K562 (cell line): ENCODE results near the gene NMT2. TPM values are rescaled to one million over a fixed set of nuclear protein-coding genes. Genes with fewer than 3 reads are reported as not detected.

ENCODE experiments used
- ATAC-seq: fragments of 200-7000 bp; cut with Tn5 transposase; 3 replicates; pipeline ENCODE4 v1.9.1; 2020; ENCODE audit warnings: moderate library complexity
- BruUV-seq: library from RNA; stranded (reverse); fragments of 400-500 nt; replicated peaks from 2 replicates; lab custom pipeline; 2021; lab: Mats Ljungman, UMichigan
- CTCF ChIA-PET: fragments of 300-600 bp; formaldehyde crosslinking; extraction: SDS; loops from one replicate; lab custom pipeline; 2021; ENCODE audit warnings: low intra/inter-chr PET ratio; lab: Yijun Ruan, JAX
- POLR2A ChIA-PET: fragments of 300-600, 350-650 bp; sonication (Branson Sonifier 250); formaldehyde crosslinking; extraction: SDS; loops from one replicate; lab custom pipeline; 2021; ENCODE audit warnings: antibody characterized with exemption, inconsistent platforms; lab: Yijun Ruan, JAX
- DNase-seq, 4 experiments: peaks; one replicate each; pipeline versions ENCODE4 v3.0.0 to v3.0.0-alpha.2; 2011 to 2018; ENCODE audit warnings: low spot score in 3 of 4, mixed read lengths in 3 of 4; ENCODE audit errors: extremely low read depth in 1 of 4
- FAIRE-seq: peaks from 2 replicates; lab custom pipeline; 2011; peaks lifted over from hg19 to GRCh38; lab: Jason Lieb, UNC
- H2AFZ ChIP-seq: 2 replicates; pipeline ENCODE4 v1.6.0; 2011; ENCODE audit warnings: low read depth, low read length, control low read depth, inconsistent platforms
- H3K27ac ChIP-seq: fragments of 200-600 bp; 3 replicates; pipeline ENCODE4 v1.8.0; 2011; ENCODE audit warnings: low read depth, mild to moderate bottlenecking, control low read depth, inconsistent platforms, low read length, moderate library complexity, mixed read lengths; ENCODE audit errors: extremely low read depth
- H3K27me3 ChIP-seq, 2 experiments: fragments of 300-600 bp in 1 of 2; 2 replicates in 1 of 2; 3 replicates in 1 of 2; pipeline versions ENCODE4 v1.6.0 to v1.8.0; 2011; ENCODE audit warnings: inconsistent platforms in 2 of 2, low read length in 2 of 2, mild to moderate bottlenecking in 1 of 2, mixed read lengths in 1 of 2, moderate library complexity in 1 of 2; ENCODE audit not compliant: control insufficient read depth in 2 of 2, insufficient read depth in 2 of 2
- H3K36me3 ChIP-seq: fragments of 300-600 bp; 3 replicates; pipeline ENCODE4 v1.8.0; 2011; ENCODE audit warnings: mild to moderate bottlenecking, low read length, inconsistent platforms; ENCODE audit not compliant: control insufficient read depth, insufficient read depth
- H3K4me1 ChIP-seq, 2 experiments: fragments of 200-600 bp in 1 of 2; replicated peaks in 1 of 2; 2 replicates in 1 of 2; 3 replicates in 1 of 2; pipeline versions ENCODE4 v1.5.1 to v1.8.0; 2011; ENCODE audit warnings: inconsistent platforms in 2 of 2, low read length in 2 of 2, mild to moderate bottlenecking in 1 of 2, mixed read lengths in 1 of 2, moderate library complexity in 1 of 2; ENCODE audit not compliant: control insufficient read depth in 2 of 2, insufficient read depth in 2 of 2
- H3K4me2 ChIP-seq: 2 replicates; pipeline ENCODE4 v1.6.1; 2011; ENCODE audit warnings: low read length, control low read depth, inconsistent platforms, mixed read lengths; ENCODE audit not compliant: insufficient read depth
- H3K4me3 ChIP-seq: fragments of 200-600 bp; sonication (generic), shearing (Covaris generic); 2 replicates; pipeline ENCODE4 v1.5.1; 2016; ENCODE audit warnings: control low read depth, inconsistent platforms
- H3K79me2 ChIP-seq: fragments of 200-600 bp; 3 replicates; pipeline ENCODE4 v1.8.0; 2011; ENCODE audit warnings: low read length, inconsistent platforms; ENCODE audit not compliant: control insufficient read depth, insufficient read depth
- H3K9ac ChIP-seq, 2 experiments: 2 replicates each; pipeline versions ENCODE4 v1.6.0 to v1.6.1; 2011; ENCODE audit warnings: low read depth in 2 of 2, low read length in 2 of 2, control low read depth in 1 of 2, inconsistent platforms in 1 of 2, mild to moderate bottlenecking in 1 of 2, mixed read lengths in 1 of 2; ENCODE audit not compliant: insufficient read depth in 1 of 2
- H3K9me1 ChIP-seq: one replicate; pipeline ENCODE4 v1.6.0; 2011; ENCODE audit warnings: inconsistent platforms, mild to moderate bottlenecking, low read length, moderate library complexity; ENCODE audit not compliant: control insufficient read depth, insufficient read depth
- H3K9me3 ChIP-seq: replicated peaks from 2 replicates; pipeline ENCODE4 v1.5.1; 2011; ENCODE audit warnings: low read depth, low read length, inconsistent platforms; ENCODE audit not compliant: control insufficient read depth, insufficient read depth
- H4K20me1 ChIP-seq: replicated peaks from 2 replicates; pipeline ENCODE4 v1.6.1; 2011; ENCODE audit warnings: low read length, inconsistent platforms, mixed read lengths; ENCODE audit not compliant: control insufficient read depth, insufficient read depth
- ATF1 ChIP-seq, 2 experiments: fragments of 450-650 bp in 1 of 2; IDR thresholded peaks; 2 replicates each; pipeline ENCODE4 v1.6.1; 2016; ENCODE audit warnings: missing compliant biosample characterization in 1 of 2, missing genetic modification characterization in 1 of 2
- ATF7 ChIP-seq: fragments of 450-650 bp; IDR thresholded peaks from 2 replicates; pipeline ENCODE4 v1.7.1; 2014; ENCODE audit warnings: mild to moderate bottlenecking, moderate library complexity
- FUS ChIP-seq: fragments of 200-400 bp; formaldehyde crosslinking; optimal IDR thresholded peaks from 2 replicates; pipeline ENCODE3; 2017; ENCODE audit warnings: low read depth, low read length
- HMGN3 ChIP-seq: IDR thresholded peaks from 2 replicates; pipeline ENCODE4 v1.6.1; 2011; ENCODE audit warnings: borderline replicate concordance, low read depth, mild to moderate bottlenecking, mixed read lengths, low read length; ENCODE audit not compliant: insufficient read length; ENCODE audit errors: extremely low read depth
- MYBL2 ChIP-seq, 2 experiments: fragments of 450-650 bp in 1 of 2; sonication (generic) in 1 of 2; formaldehyde crosslinking in 1 of 2; IDR thresholded peaks; 2 replicates each; pipeline versions ENCODE4 v1.6.1 to v1.8.1; 2017 to 2022; ENCODE audit warnings: borderline replicate concordance in 1 of 2, inconsistent platforms in 1 of 2, low read depth in 1 of 2, mild to moderate bottlenecking in 1 of 2, missing genetic modification reagents in 1 of 2, moderate library complexity in 1 of 2
- POLR2G ChIP-seq: fragments of 200-400 bp; formaldehyde crosslinking; IDR thresholded peaks from 2 replicates; pipeline ENCODE4 v1.6.1; 2017; ENCODE audit warnings: low read depth, mild to moderate bottlenecking, antibody characterized with exemption, low read length, moderate library complexity
- RB1 ChIP-seq: fragments of 450-650 bp; IDR thresholded peaks from 2 replicates; pipeline ENCODE4 v1.6.1; 2017; ENCODE audit warnings: low read depth, mild to moderate bottlenecking
- RBFOX2 ChIP-seq: fragments of 200-400 bp; formaldehyde crosslinking; IDR thresholded peaks from 2 replicates; pipeline ENCODE4 v1.6.1; 2017; ENCODE audit warnings: low read depth, mild to moderate bottlenecking, low read length, moderate library complexity
- SAFB ChIP-seq: fragments of 200-400 bp; formaldehyde crosslinking; IDR thresholded peaks from 2 replicates; pipeline ENCODE4 v1.6.1; 2017; ENCODE audit warnings: low read depth, low read length, borderline replicate concordance
- SIN3A ChIP-seq, 2 experiments: fragments of 150-350 bp in 1 of 2; IDR thresholded peaks; 2 replicates each; pipeline ENCODE4 v1.6.1; 2011 to 2016; ENCODE audit warnings: borderline replicate concordance in 2 of 2, low read depth in 2 of 2, low read length in 2 of 2, mild to moderate bottlenecking in 2 of 2, moderate library complexity in 2 of 2; ENCODE audit not compliant: control insufficient read depth in 1 of 2
- SP1 ChIP-seq: sonication (generic); formaldehyde crosslinking; IDR thresholded peaks from 2 replicates; pipeline ENCODE4 v1.8.1; 2022; ENCODE audit warnings: mild to moderate bottlenecking, missing genetic modification reagents
- SREBF2 ChIP-seq: sonication (generic); formaldehyde crosslinking; IDR thresholded peaks from 2 replicates; pipeline ENCODE4 v1.4.0; 2020; ENCODE audit warnings: mild to moderate bottlenecking, missing genetic modification reagents
- ZNF174 ChIP-seq: fragments of 250-450 bp; sonication (Bioruptor Pico); IDR thresholded peaks from 2 replicates; pipeline ENCODE4 v1.4.0; 2020; ENCODE audit warnings: mild to moderate bottlenecking
- WGBS: fragments of 100-300 bp; shearing (Covaris generic); methylation state at CpG from one replicate; pipeline ENCODE4 v1.1.6; 2016; ENCODE audit warnings: low coverage, mixed read lengths; ENCODE audit not compliant: insufficient coverage; ENCODE audit errors: missing lambda C conversion rate; 5-methylcytosine and 5-hydroxymethylcytosine counted together
- in situ Hi-C: fragments of 300-500 bp; cut with MboI; formaldehyde crosslinking; loops from 4 replicates; pipeline ENCODE4 v1.15.0; 2018; ENCODE audit warnings: inconsistent platforms, mixed read lengths
- intact Hi-C: fragments of 100-400 bp; cut with micrococcal nuclease; formaldehyde crosslinking; loops from 2 replicates; pipeline ENCODE4 v1.14.2; 2022
- polyA plus RNA-seq, 8 experiments: library from polyadenylated mRNA; depleted of rRNA in 4 of 8; stranded (reverse) in 5 of 8; unstranded in 3 of 8; fragments of >200 nt; fragmentation: Nextera tagmentation in 2 of 8; fragmentation: Illumina TruSeq in 1 of 8; extraction: Ambion mirVana in 2 of 8; extraction: Trizol in 1 of 8; gene quantifications; 2 replicates each; pipeline versions ENCODE4 v1.2.1 to v1.2.3, GENCODE V29; 2011 to 2014; ENCODE audit warnings: inconsistent platforms in 1 of 8, missing spikeins in 1 of 8
- total RNA-seq, 7 experiments: library from RNA; depleted of rRNA in 6 of 7; stranded (reverse); fragments of >200 nt in 6 of 7; fragmentation: Illumina TruSeq in 2 of 7; extraction: Trizol in 2 of 7; gene quantifications; 2 replicates each; pipeline versions ENCODE4 v1.2.1 to v1.2.3, GENCODE V29; 2011 to 2021; ENCODE audit warnings: low replicate concordance in 1 of 7
- TF ChIP-seq, protein P1 (sequence below): sonication (generic); formaldehyde crosslinking; IDR thresholded peaks from 2 replicates; pipeline ENCODE4 v1.8.0; 2022; ENCODE audit warnings: mild to moderate bottlenecking, missing genetic modification reagents
- TF ChIP-seq, protein P2 (sequence below), 2 experiments: IDR thresholded peaks; 2 replicates each; pipeline ENCODE4 v1.6.1; 2011; ENCODE audit warnings: borderline replicate concordance in 1 of 2, control low read depth in 1 of 2, low read depth in 1 of 2, low read length in 1 of 2, mild to moderate bottlenecking in 1 of 2, mixed read lengths in 1 of 2, moderate library complexity in 1 of 2; ENCODE audit not compliant: insufficient read depth in 1 of 2, insufficient read length in 1 of 2, poor library complexity in 1 of 2, severe bottlenecking in 1 of 2; ENCODE audit errors: extremely low read depth in 1 of 2
- TF ChIP-seq, protein P3 (sequence below), 2 experiments: fragments of 450-650 bp; conservative IDR thresholded peaks; 2 replicates each; pipeline ENCODE4 v1.6.1; 2017; ENCODE audit warnings: mild to moderate bottlenecking in 2 of 2, moderate library complexity in 2 of 2

Gene NMT2
- total and polyA plus RNA-seq, 9 of the 15 experiments (the other 6 are each of a cell fraction or from before 2014, with no cell fraction given), result 5.2 to 15.9 (median 10.8) TPM

DNA sequence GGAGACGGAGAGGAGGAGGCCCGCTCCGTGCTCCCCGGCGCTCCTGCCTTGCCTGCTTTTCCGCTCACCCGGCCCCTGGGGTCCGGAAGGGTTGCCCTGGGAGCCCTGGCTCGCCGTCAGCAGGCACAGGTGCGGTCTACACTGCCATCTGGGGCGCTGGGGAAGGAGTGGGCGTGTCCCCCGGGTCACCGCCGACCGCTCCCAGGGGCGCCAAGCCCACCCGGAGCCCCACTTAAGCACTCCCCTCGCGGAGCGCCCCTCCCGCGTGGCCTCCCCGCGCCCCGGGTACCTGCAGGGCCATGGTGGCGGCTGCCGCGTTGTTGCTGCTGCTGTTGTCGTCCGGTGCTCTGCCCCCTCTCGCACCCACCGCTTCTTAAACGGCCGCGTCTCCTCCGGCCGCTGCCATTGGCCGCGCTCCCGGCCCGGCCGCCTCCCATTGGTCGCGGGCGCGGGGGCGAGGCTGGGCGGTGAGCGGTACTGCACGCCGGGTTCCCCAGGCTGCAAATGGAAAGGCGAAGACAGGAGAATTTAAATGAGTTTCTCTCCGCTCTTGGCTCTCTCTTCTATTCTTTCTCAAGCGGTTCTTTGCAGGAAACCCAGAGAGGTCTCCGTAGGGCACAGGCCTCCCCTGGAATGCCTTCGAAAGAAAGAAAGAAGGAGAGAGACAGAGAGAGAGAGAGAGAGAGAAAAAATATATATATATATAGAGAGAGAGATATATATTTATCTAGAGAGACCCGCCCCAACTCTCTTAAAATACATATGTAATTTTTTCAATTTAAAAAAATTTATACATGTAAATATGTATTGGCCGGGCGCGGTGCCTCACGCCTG is 79.8 kb downstream of the NMT2 start, which contains the start of gene ACBD7:
ACBD7 (minus strand) TSS at position 349 of the 834 bp plus-strand sequence; CDS start at position 301, 48 bp downstream.
- peaks cover 13 to 38% of the 10 kb centered on the region in 2 experiments; a peak in 3 of 5 replicates for H3K27me3 ChIP-seq
- peaks cover 0 to 11% of the 10 kb centered on the region in 2 experiments; a peak in 2 of 5 replicates for H3K4me1 ChIP-seq
- ATAC-seq, result peak; percentile 100
- peak within 1 kb of the TSS; percentile 77 for H3K4me2 ChIP-seq
- POLR2A ChIA-PET, result no interaction called here
- in situ Hi-C loops (no loop called here), intact Hi-C loops (no loop called here)
- H3K9me1 ChIP-seq, result no peaks in the 10 kb centered on the region
- WGBS, result 9% methylated on average over 34 of the region's 63 CpGs
- FAIRE-seq, result peak; percentile 42
- peak within 1 kb of the TSS; percentile 50 for H3K4me3 ChIP-seq
- peak; percentile 86 to 98 (median 96) for DNase-seq
- H2AFZ ChIP-seq, result peak within 1 kb of the TSS; percentile 94
- no TSS peak for BruUV-seq
- CTCF ChIA-PET, result no interaction called here
- H3K27ac ChIP-seq, result no peak within 1 kb of the TSS
- no peaks in the 10 kb centered on the region for H4K20me1 ChIP-seq
- no peaks in the 10 kb centered on the region for H3K36me3 ChIP-seq
- peak within 1 kb of the TSS; percentile 25 to 84; a peak in 3 of 4 replicates for H3K9ac ChIP-seq
- H3K79me2 ChIP-seq, result no peaks in the 10 kb centered on the region
- 0 out of 2 replicates have a peak, but pooled peaks cover 1% of the 10 kb centered on the region for H3K9me3 ChIP-seq
- TF ChIP-seq FUS, result no peak
- 0 out of 2 replicates have a peak, but pooled peaks have one; percentile 27 for TF ChIP-seq ATF7
- TF ChIP-seq, protein P1, sequence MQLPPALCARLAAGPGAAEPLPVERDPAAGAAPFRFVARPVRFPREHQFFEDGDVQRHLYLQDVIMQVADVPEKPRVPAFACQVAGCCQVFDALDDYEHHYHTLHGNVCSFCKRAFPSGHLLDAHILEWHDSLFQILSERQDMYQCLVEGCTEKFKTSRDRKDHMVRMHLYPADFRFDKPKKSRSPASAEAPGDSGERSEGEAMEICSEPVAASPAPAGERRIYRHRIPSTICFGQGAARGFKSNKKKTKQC (CRISPR knock-in tag), result 0 out of 2 replicates have a peak, but pooled peaks have one; percentile 46
- no peak for TF ChIP-seq ATF1 (CRISPR knock-in tag; IDR thresholded peaks at IDR 0.05)
- TF ChIP-seq ATF1 (tag; IDR thresholded peaks at IDR 0.05), result peak; percentile 61
- no peak for TF ChIP-seq ZNF174 (CRISPR knock-in tag)
- TF ChIP-seq SIN3A (IDR thresholded peaks at IDR 0.05; ENCODE audit: borderline replicate concordance in 2 of 2, control insufficient read depth in 1 of 2, low read depth in 2 of 2, low read length in 2 of 2), result peak in 1 of 2 experiments; percentile 57; a peak in 1 of 4 replicates
- peak; percentile 63 for TF ChIP-seq RBFOX2
- no peak for TF ChIP-seq SAFB
- TF ChIP-seq, protein P2, sequence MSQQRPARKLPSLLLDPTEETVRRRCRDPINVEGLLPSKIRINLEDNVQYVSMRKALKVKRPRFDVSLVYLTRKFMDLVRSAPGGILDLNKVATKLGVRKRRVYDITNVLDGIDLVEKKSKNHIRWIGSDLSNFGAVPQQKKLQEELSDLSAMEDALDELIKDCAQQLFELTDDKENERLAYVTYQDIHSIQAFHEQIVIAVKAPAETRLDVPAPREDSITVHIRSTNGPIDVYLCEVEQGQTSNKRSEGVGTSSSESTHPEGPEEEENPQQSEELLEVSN (IDR thresholded peaks at IDR 0.05; ENCODE audit: borderline replicate concordance in 1 of 2, extremely low read depth in 1 of 2, insufficient read depth in 1 of 2, insufficient read length in 1 of 2, low read depth in 1 of 2, low read length in 1 of 2, poor library complexity in 1 of 2, severe bottlenecking in 1 of 2), result peak; percentile 84 to 96
- TF ChIP-seq SREBF2 (CRISPR knock-in tag), result no peak
- TF ChIP-seq, protein P3, sequence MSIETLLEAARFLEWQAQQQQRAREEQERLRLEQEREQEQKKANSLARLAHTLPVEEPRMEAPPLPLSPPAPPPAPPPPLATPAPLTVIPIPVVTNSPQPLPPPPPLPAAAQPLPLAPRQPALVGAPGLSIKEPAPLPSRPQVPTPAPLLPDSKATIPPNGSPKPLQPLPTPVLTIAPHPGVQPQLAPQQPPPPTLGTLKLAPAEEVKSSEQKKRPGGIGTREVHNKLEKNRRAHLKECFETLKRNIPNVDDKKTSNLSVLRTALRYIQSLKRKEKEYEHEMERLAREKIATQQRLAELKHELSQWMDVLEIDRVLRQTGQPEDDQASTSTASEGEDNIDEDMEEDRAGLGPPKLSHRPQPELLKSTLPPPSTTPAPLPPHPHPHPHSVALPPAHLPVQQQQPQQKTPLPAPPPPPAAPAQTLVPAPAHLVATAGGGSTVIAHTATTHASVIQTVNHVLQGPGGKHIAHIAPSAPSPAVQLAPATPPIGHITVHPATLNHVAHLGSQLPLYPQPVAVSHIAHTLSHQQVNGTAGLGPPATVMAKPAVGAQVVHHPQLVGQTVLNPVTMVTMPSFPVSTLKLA (conservative IDR thresholded peaks at IDR 0.05), result peak; percentile 27 to 69; a peak in 3 of 4 replicates
- TF ChIP-seq HMGN3, result peak; percentile 63
- peak; percentile 55; the same call in 1 of the 2 replicates for TF ChIP-seq RB1
- TF ChIP-seq MYBL2 (IDR thresholded peaks at IDR 0.05; ENCODE audit: low read depth), result peak; percentile 71
- no peak for TF ChIP-seq MYBL2 (CRISPR knock-in tag; IDR thresholded peaks at IDR 0.05; ENCODE audit: borderline replicate concordance)
- peak; percentile 71 for TF ChIP-seq POLR2G
- TF ChIP-seq SP1 (CRISPR knock-in tag), result peak; percentile 73
